Lung (tissue), 12 donors: Measurements from ENCODE around the gene CATSPERE. TPM values are rescaled to one million over a fixed set of nuclear protein-coding genes. Genes with fewer than 3 reads are reported as not detected.
"Not testable (repeated sequence)": the region's sequence is repeated elsewhere in the genome, so short reads cannot be mapped to it uniquely, and the experiment has no call there.

Source experiments
- ATAC-seq: fragments of 200-7000 bp; cut with Tn5 transposase; one replicate; pipeline ENCODE4 v1.9.1; 2020; ENCODE audit warnings: moderate number of reproducible peaks; ENCODE audit not compliant: insufficient read depth, low FRiP score
- DNase-seq, 3 donors: peaks; one replicate each; pipeline ENCODE4 v3.0.0-alpha.2; 2013 to 2017
- H3K27ac ChIP-seq, 2 donors: one replicate each; pipeline ENCODE4 v1.5.1; 2013; ENCODE audit warnings: mild to moderate bottlenecking in 2 of 2, moderate library complexity in 2 of 2, control low read depth in 1 of 2, inconsistent platforms in 1 of 2, low read depth in 1 of 2, low read length in 1 of 2
- H3K27me3 ChIP-seq, 3 donors: one replicate each; pipeline ENCODE4 v1.5.1; 2013; ENCODE audit warnings: low read length in 2 of 3; ENCODE audit not compliant: control insufficient read depth in 3 of 3, insufficient read depth in 3 of 3
- H3K36me3 ChIP-seq, 4 donors: one replicate each; pipeline ENCODE4 v1.5.1; 2013; ENCODE audit warnings: low read length in 4 of 4, mild to moderate bottlenecking in 1 of 4, moderate library complexity in 1 of 4; ENCODE audit not compliant: control insufficient read depth in 4 of 4, insufficient read depth in 4 of 4
- H3K4me1 ChIP-seq, 5 donors: one replicate each; pipeline ENCODE4 v1.5.1; 2013; ENCODE audit warnings: low read length in 5 of 5, mild to moderate bottlenecking in 2 of 5, moderate library complexity in 1 of 5; ENCODE audit not compliant: control insufficient read depth in 5 of 5, insufficient read depth in 5 of 5
- H3K4me3 ChIP-seq: one replicate; pipeline ENCODE4 v1.5.1; 2013; ENCODE audit warnings: mild to moderate bottlenecking, control low read depth, moderate library complexity
- H3K9ac ChIP-seq, 2 donors: one replicate each; pipeline ENCODE4 v1.5.1; 2013; ENCODE audit warnings: low read length in 2 of 2, control low read depth in 1 of 2; ENCODE audit not compliant: insufficient read depth in 1 of 2
- H3K9me3 ChIP-seq, 4 donors: one replicate each; pipeline ENCODE4 v1.5.1; 2013; ENCODE audit warnings: low read length in 3 of 4, mild to moderate bottlenecking in 1 of 4, moderate library complexity in 1 of 4; ENCODE audit not compliant: control insufficient read depth in 4 of 4, insufficient read depth in 3 of 4
- WGBS, 2 donors: extraction: QIAGEN DNeasy Blood & Tissue Kit; methylation state at CpG; one replicate each; pipeline ENCODE4 v1.1.7; 2013; 5-methylcytosine and 5-hydroxymethylcytosine counted together
- polyA plus RNA-seq, 2 donors: library from polyadenylated mRNA; stranded (reverse); fragments of 200-250 nt; gene quantifications; one replicate each; pipeline ENCODE4 v1.2.1, GENCODE V29; 2013
- total RNA-seq, 2 donors: library from RNA; depleted of rRNA in 1 of 2; stranded (reverse); fragments of >200 nt in 1 of 2; gene quantifications; one replicate each; pipeline ENCODE4 v1.2.1, GENCODE V29; 2014 to 2021
- TF ChIP-seq, protein P1 (sequence below): IDR thresholded peaks from 2 replicates; pipeline ENCODE4 v1.5.1; 2012; ENCODE audit warnings: mild to moderate bottlenecking; ENCODE audit errors: control extremely low read depth, extremely low read depth
- donor health status: control.
- donor health status: control.
- donor health status: Bipolar disorder and iron deficiency.
- donor health status: healthy.
- donor health status: DM: yes; HTN: yes; CAD: no.

CATSPERE gene
- total and polyA plus RNA-seq, 4 donors = 0.30 to 2.7 (median 1.4) TPM

DNA sequence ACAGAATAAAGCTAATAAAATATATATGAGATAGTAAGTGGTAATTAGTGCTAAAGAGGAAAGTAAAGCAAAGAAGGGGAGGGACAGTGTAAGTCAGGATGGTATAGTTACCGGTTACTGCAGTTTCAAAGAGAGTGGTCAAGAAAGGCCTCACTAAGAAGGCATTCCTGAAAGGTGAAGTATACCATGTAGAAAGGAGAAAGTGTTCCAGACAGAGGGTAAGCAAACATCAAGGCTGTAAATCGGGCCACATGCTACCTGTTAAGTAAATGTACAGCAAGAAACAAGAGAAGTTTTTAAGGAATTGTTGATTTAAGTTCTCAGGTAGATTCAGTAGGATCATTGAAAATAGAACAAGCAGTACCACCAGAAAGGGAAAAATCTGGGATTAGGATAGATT lies 201.5 kb downstream of the CATSPERE start:
- Histone ChIP-seq H3K36me3 (peaks cover 0 to 5% (median 2%) of the 10 kb centered on the region in 4 donors), H3K9me3 (no peaks in the 10 kb centered on the region), H3K27me3 (no peaks in the 10 kb centered on the region), H3K9ac (no peak overlapping the region), H3K4me3 (no peak overlapping the region), H3K4me1 (peaks cover 0 to 22% (median 7%) of the 10 kb centered on the region in 5 donors), H3K27ac (no peak overlapping the region)
- TF ChIP-seq, protein P1, sequence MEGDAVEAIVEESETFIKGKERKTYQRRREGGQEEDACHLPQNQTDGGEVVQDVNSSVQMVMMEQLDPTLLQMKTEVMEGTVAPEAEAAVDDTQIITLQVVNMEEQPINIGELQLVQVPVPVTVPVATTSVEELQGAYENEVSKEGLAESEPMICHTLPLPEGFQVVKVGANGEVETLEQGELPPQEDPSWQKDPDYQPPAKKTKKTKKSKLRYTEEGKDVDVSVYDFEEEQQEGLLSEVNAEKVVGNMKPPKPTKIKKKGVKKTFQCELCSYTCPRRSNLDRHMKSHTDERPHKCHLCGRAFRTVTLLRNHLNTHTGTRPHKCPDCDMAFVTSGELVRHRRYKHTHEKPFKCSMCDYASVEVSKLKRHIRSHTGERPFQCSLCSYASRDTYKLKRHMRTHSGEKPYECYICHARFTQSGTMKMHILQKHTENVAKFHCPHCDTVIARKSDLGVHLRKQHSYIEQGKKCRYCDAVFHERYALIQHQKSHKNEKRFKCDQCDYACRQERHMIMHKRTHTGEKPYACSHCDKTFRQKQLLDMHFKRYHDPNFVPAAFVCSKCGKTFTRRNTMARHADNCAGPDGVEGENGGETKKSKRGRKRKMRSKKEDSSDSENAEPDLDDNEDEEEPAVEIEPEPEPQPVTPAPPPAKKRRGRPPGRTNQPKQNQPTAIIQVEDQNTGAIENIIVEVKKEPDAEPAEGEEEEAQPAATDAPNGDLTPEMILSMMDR = no peak
- peak in 2 of 3 donors; percentile 46 to 69 for DNase-seq
- 70 to 90% methylated on average over 2 of the region's 2 CpGs for WGBS, 2 donors
- ATAC-seq = no peak

DNA sequence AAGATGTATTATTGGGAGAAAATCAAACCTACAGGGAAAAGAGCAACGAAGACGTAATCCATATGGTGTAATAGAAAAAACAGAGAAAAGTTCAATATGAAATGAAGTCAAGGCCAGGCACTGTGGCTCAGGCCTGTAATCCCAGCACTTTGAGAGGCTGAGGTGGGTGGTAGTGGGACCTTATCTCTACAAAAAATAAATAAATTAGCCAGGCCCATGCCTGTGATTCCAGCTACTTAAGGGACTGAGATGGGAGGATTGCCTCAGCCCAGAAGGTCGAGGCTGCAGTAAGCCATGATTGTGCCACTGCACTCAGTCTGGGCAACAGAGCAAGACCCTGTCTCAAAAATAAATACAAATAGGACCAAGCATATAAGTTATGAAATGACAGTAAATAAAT lies 203.3 kb downstream of the CATSPERE start:
- peaks cover 0 to 3% (median 0%) of the 10 kb centered on the region in 4 donors for H3K36me3 ChIP-seq
- H3K27ac ChIP-seq = no peak overlapping the region
- peaks cover 0 to 21% (median 8%) of the 10 kb centered on the region in 5 donors for H3K4me1 ChIP-seq
- WGBS, 2 donors = 87 to 92% methylated on average over 3 of the region's 3 CpGs
- no peaks in the 10 kb centered on the region for H3K27me3 ChIP-seq
- no peak overlapping the region for H3K9ac ChIP-seq
- ATAC-seq (no peak), DNase-seq (no peak)
- TF ChIP-seq, protein P1 = no peak
- H3K9me3 ChIP-seq = no peaks in the 10 kb centered on the region
- H3K4me3 ChIP-seq = no peak overlapping the region

DNA sequence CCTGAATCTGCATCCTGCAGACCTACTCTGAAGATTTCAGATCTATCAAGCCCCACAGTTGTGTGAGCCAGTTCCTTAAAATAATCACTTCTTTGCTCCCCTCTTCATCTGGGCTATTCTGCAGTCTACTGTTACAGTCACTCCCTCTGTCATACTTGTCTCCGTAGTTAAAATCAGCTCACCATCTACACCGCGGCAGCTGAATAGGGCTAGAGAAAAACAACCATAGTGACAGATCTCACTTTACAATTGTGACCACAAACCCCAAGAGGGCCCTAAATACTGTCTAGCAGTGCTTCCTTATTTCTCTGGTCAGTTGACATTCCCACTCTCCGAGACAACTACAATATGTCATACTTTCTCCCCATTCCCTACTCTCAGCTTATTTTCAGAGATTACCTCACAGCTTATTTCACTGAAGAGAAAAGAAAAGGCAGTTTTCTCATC lies 204.7 kb downstream of the CATSPERE start:
- Histone ChIP-seq H3K9ac (no peak overlapping the region), H3K9me3 (no peaks in the 10 kb centered on the region), H3K36me3 (no peaks in the 10 kb centered on the region), H3K27ac (peak overlapping the region in 1 of 2 donors; percentile 39), H3K4me1 (peaks cover 0 to 18% (median 4%) of the 10 kb centered on the region in 5 donors), H3K4me3 (no peak overlapping the region), H3K27me3 (no peaks in the 10 kb centered on the region)
- WGBS, 2 donors = 21 to 47% methylated on average over 4 of the region's 4 CpGs
- TF ChIP-seq, protein P1 = no peak
- DNase-seq (peak in 2 of 3 donors; percentile 29 to 46), ATAC-seq (no peak)

DNA sequence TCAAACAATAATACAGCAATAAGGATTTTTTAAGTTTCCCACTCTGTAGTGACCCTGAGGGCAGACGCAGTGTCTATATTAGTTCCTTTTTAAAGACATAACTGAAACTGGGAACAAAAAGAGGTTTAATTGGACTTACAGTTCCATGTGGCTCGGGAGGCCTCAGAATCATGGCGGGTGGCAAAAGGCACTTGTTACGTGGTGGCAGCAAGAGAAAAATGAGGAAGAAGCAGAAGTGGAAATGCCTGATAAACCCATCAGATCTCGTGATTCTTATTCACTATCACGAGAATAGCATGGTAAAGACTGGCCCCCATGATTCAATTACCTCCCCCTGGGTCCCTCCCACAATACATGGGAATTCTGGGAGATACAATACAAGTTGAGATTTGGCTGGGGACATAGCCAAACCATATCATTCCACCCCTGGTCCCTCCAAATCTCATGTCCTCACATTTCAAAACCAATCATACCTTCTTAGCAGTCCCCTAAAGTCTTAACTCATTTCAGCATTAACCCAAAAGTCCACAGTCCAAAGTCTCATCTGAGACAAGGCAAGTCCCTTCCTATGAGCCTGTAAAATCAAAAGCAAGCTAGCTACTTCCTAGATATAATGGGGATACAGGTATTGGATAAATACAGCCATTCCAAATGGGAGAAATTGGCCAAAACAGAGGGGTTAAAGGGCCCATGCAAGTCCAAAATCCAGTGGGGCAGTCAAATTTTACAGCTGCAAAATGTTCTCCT lies 205.8 kb downstream of the CATSPERE start:
- not testable (repeated sequence) for H3K4me3 ChIP-seq, ATAC-seq, DNase-seq, H3K9ac ChIP-seq, H3K36me3 ChIP-seq, H3K27me3 ChIP-seq, H3K9me3 ChIP-seq, H3K27ac ChIP-seq
- H3K4me1 ChIP-seq = peaks cover 0 to 18% (median 4%) of the 10 kb centered on the region in 5 donors
- 70 to 79% methylated on average over 6 of the region's 6 CpGs for WGBS, 2 donors
